ENCODE results near the gene MAPT. TPM values are rescaled to one million over a fixed set of nuclear protein-coding genes. Genes with fewer than 3 reads are reported as not detected.

The MAPT gene
- polyA plus RNA-seq, 1 experiment: 0.27 TPM

DNA sequence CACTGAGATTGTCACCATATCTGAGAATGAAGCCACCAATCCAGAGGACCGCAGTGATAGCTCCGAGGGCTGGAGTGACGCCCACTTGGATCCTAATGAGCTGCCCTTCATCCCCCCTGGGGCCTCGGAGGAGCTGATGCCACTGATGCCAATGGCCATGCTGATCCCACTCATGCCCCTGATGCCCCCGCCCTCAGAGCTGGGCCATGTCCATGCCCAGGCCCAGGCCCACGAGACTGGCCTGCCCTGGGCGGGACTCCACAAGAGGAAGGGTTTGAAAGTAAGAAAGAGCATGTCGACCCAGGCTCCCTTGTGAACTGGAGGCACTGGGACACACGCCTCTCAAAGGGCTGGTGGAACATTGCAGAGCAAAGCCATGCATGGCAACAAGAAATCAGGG lies 47.7 kb upstream of the MAPT start:
- TF ChIP-seq, protein P1, sequence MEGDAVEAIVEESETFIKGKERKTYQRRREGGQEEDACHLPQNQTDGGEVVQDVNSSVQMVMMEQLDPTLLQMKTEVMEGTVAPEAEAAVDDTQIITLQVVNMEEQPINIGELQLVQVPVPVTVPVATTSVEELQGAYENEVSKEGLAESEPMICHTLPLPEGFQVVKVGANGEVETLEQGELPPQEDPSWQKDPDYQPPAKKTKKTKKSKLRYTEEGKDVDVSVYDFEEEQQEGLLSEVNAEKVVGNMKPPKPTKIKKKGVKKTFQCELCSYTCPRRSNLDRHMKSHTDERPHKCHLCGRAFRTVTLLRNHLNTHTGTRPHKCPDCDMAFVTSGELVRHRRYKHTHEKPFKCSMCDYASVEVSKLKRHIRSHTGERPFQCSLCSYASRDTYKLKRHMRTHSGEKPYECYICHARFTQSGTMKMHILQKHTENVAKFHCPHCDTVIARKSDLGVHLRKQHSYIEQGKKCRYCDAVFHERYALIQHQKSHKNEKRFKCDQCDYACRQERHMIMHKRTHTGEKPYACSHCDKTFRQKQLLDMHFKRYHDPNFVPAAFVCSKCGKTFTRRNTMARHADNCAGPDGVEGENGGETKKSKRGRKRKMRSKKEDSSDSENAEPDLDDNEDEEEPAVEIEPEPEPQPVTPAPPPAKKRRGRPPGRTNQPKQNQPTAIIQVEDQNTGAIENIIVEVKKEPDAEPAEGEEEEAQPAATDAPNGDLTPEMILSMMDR (IDR thresholded peaks at IDR 0.05; ENCODE audit: low read depth, low read length): no peak
- Histone ChIP-seq H3K27ac (ENCODE audit: low read depth, low read length) (no peak overlapping the region), H3K9me3 (ENCODE audit: control insufficient read depth, insufficient read depth, low read length) (no peaks in the 10 kb centered on the region; the same call in 1 of the 2 replicates), H3K27me3 (ENCODE audit: control insufficient read depth, insufficient read depth, low read length) (peaks cover 12% of the 10 kb centered on the region), H3K4me3 (ENCODE audit: low read depth, low read length) (no peak overlapping the region)
- POLR2A ChIA-PET: no interaction called here
- CTCF ChIA-PET: interaction anchor here (0.6 kb wide), 1 partner anchor 657 kb away, joined by 3 read pairs; no protein-coding TSS in a partner anchor
- no peak for DNase-seq (ENCODE audit: low read depth, low spot score)

DNA sequence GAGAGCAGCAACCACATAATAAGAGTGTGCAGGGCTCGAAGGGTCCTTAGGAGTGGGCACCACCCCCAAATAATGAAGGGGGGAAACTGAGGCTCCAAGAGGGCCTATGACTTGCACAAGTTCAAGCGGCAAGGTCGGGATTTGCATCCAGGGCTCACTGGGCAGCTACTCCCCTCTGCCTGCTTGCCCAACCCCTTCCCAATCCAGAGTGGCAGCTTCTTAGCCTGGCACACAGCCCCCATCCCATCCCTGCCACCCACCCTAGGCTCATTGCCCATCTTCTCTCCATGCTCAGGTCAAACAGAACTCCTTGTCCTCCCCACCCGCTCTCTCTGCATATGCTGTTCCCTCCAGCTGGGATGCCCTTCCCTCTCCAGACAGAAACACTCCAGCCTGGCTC lies 47.3 kb upstream of the MAPT start:
- no peaks in the 10 kb centered on the region; the same call in 1 of the 2 replicates for H3K9me3 ChIP-seq (ENCODE audit: control insufficient read depth, insufficient read depth, low read length)
- H3K27me3 ChIP-seq (ENCODE audit: control insufficient read depth, insufficient read depth, low read length): peaks cover 10% of the 10 kb centered on the region
- H3K4me3 ChIP-seq (ENCODE audit: low read depth, low read length): no peak overlapping the region
- ChIA-PET POLR2A (no interaction called here), CTCF (interaction anchor here (0.6 kb wide), 1 partner anchor 657 kb away, joined by 3 read pairs; no protein-coding TSS in a partner anchor)
- no peak for DNase-seq (ENCODE audit: low read depth, low spot score)
- TF ChIP-seq, protein P1 (IDR thresholded peaks at IDR 0.05; ENCODE audit: low read depth, low read length): no peak
- no peak overlapping the region for H3K27ac ChIP-seq (ENCODE audit: low read depth, low read length)

DNA sequence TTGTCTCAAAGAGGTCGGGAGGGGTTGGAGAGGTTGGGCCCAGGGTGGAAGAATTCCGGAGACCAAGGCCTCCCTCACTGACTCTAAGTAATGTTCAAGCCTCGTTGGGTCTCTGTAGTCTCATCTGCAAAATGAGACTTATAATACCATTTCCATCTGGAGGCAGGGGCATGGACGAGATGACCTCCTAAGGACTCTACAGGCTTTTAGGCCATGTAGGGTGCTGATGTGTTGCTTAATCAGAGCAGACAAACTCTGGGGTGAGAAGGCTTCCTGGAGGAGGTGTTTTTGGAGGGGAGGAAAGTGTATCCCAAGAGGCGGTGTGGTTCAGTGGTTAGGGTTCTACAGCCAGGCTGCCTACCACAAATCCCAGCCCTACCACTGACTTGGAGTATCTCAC lies 46.6 kb upstream of the MAPT start:
- TF ChIP-seq, protein P1 (IDR thresholded peaks at IDR 0.05; ENCODE audit: low read depth, low read length): no peak
- ChIA-PET POLR2A (no interaction called here), CTCF (no interaction called here)
- DNase-seq (ENCODE audit: low read depth, low spot score): no peak
- peaks cover 10% of the 10 kb centered on the region for H3K27me3 ChIP-seq (ENCODE audit: control insufficient read depth, insufficient read depth, low read length)
- H3K4me3 ChIP-seq (ENCODE audit: low read depth, low read length): no peak overlapping the region
- no peak overlapping the region for H3K27ac ChIP-seq (ENCODE audit: low read depth, low read length)
- no peaks in the 10 kb centered on the region; the same call in 1 of the 2 replicates for H3K9me3 ChIP-seq (ENCODE audit: control insufficient read depth, insufficient read depth, low read length)

DNA sequence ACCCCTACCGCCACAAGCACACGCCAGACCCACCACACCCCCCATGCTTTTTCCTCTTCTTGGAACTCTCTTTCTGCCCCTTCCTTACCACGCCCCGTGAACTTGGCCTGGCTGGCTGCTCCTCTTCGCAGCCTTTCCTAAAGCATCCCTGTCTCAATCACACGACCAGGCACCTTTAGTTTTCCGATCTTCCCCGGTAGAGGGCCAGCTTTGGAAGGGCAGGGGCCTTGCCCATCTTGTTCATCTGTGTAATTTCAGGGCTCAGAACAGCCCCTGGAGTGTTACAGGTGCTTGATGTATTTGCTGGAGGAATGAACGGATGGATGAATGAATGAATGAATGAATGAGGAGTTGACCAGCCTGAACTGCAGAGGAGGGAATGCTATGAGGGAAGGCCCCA lies 45.9 kb upstream of the MAPT start:
- Histone ChIP-seq H3K27ac (ENCODE audit: low read depth, low read length) (no peak overlapping the region), H3K9me3 (ENCODE audit: control insufficient read depth, insufficient read depth, low read length) (no peaks in the 10 kb centered on the region; the same call in 1 of the 2 replicates), H3K4me3 (ENCODE audit: low read depth, low read length) (no peak overlapping the region), H3K27me3 (ENCODE audit: control insufficient read depth, insufficient read depth, low read length) (peaks cover 10% of the 10 kb centered on the region)
- CTCF ChIA-PET: interaction anchor here (2.1 kb wide), 1 partner anchor 713 kb away, joined by 5 read pairs; the partner anchor contains the start of gene ACBD4
- TF ChIP-seq, protein P1 (IDR thresholded peaks at IDR 0.05; ENCODE audit: low read depth, low read length): no peak
- POLR2A ChIA-PET: no interaction called here
- DNase-seq (ENCODE audit: low read depth, low spot score): no peak

DNA sequence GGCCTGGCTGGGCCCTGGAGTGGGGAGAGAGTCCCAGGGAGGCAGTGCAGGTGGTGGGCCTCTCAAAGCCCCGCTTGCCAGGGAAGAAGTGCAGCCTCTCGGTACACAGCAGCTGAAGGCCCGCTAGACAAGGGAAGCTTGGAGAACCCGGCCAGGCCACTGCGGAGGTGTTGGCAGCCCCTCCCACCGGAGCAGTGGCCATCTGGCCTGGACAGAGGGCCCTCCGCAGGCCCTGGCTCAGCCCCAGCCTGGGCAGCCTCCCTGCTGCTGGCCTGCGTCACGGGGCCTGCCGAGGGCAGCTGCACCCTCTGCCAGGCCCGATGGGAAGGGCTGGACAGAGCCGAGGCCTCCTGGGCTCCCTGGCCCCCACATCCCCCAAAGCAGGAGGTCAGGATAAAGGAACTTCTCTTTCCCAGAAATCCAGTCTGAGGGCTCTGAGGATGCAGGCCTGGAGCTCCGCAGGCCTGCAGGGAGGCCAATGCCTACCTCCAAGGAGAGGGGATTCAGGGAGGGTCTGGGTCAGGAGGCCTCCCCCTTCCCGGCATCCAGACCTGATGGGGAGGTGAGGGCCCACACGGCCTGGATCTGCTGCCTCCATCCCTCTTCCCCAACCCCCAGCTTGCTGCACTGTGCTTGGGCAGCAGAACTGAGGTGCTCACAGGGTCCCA lies 45.4 kb upstream of the MAPT start:
- no peak overlapping the region for H3K4me3 ChIP-seq (ENCODE audit: low read depth, low read length)
- ChIA-PET CTCF (interaction anchor here (1.5 to 2.1 kb wide), 2 partner anchors 17 to 713 kb away, joined by 4 to 5 read pairs; partner anchors contain the start of gene ACBD4), POLR2A (no interaction called here)
- no peak for DNase-seq (ENCODE audit: low read depth, low spot score)
- H3K27ac ChIP-seq (ENCODE audit: low read depth, low read length): no peak overlapping the region
- TF ChIP-seq, protein P1 (IDR thresholded peaks at IDR 0.05; ENCODE audit: low read depth, low read length): no peak
- H3K9me3 ChIP-seq (ENCODE audit: control insufficient read depth, insufficient read depth, low read length): no peaks in the 10 kb centered on the region; the same call in 1 of the 2 replicates
- H3K27me3 ChIP-seq (ENCODE audit: control insufficient read depth, insufficient read depth, low read length): peaks cover 10% of the 10 kb centered on the region
